Measurements from ENCODE around the gene SUGCT. TPM values are rescaled to one million over a fixed set of nuclear protein-coding genes. Genes with fewer than 3 reads are reported as not detected.

SUGCT gene
- total RNA-seq, 1 donor from 2014 or later, result not detected

- intact Hi-C loops (cut with micrococcal nuclease), result no loop called here
Observed at GRCh38 chr7:40845943-40846342, 711.1 kb downstream of the SUGCT start.

GRCh38 chr7:40847921-40848320 is 713.1 kb downstream of the SUGCT start:
- intact Hi-C loops (cut with micrococcal nuclease), result no loop called here

GRCh38 chr7:40848541-40849221 is 713.9 kb downstream of the SUGCT start:
- intact Hi-C loops (cut with micrococcal nuclease), result no loop called here

GRCh38 chr7:40850017-40850416 is 715.2 kb downstream of the SUGCT start:
- intact Hi-C loops (cut with micrococcal nuclease), result no loop called here

GRCh38 chr7:40851001-40851400 is 716.2 kb downstream of the SUGCT start:
- intact Hi-C loops (cut with micrococcal nuclease), result no loop called here

GRCh38 chr7:40859076-40859475 is 724.3 kb downstream of the SUGCT start:
- intact Hi-C loops (cut with micrococcal nuclease), result no loop called here

- intact Hi-C loops (cut with micrococcal nuclease), result no loop called here
Observed at GRCh38 chr7:40859965-40860543, 725.2 kb downstream of the SUGCT start.

GRCh38 chr7:40865441-40866233 is 730.8 kb downstream of the SUGCT start:
- intact Hi-C loops (cut with micrococcal nuclease), result no loop called here

- intact Hi-C loops (cut with micrococcal nuclease), result no loop called here
Observed at GRCh38 chr7:40866601-40867000, 731.8 kb downstream of the SUGCT start.

GRCh38 chr7:40870108-40870507 is 735.3 kb downstream of the SUGCT start:
- intact Hi-C loops (cut with micrococcal nuclease), result no loop called here

GRCh38 chr7:40873248-40873647 is 738.4 kb downstream of the SUGCT start:
- intact Hi-C loops (cut with micrococcal nuclease), result no loop called here

- intact Hi-C loops (cut with micrococcal nuclease), result no loop called here
Observed at GRCh38 chr7:40874756-40875155, 740.0 kb downstream of the SUGCT start.

- intact Hi-C loops (cut with micrococcal nuclease), result no loop called here
Observed at GRCh38 chr7:40876601-40877000, 741.8 kb downstream of the SUGCT start.

- intact Hi-C loops (cut with micrococcal nuclease), result no loop called here
Observed at GRCh38 chr7:40879941-40880543, 745.2 kb downstream of the SUGCT start.

GRCh38 chr7:40880581-40880980 is 745.8 kb downstream of the SUGCT start:
- intact Hi-C loops (cut with micrococcal nuclease), result no loop called here

GRCh38 chr7:40881405-40881926 is 746.7 kb downstream of the SUGCT start:
- intact Hi-C loops (cut with micrococcal nuclease), result no loop called here

GRCh38 chr7:40882071-40882658 is 747.4 kb downstream of the SUGCT start:
- intact Hi-C loops (cut with micrococcal nuclease), result no loop called here

- intact Hi-C loops (cut with micrococcal nuclease), result no loop called here
Observed at GRCh38 chr7:40883826-40884225, 749.0 kb downstream of the SUGCT start.

GRCh38 chr7:40884241-40884640 is 749.4 kb downstream of the SUGCT start:
- intact Hi-C loops (cut with micrococcal nuclease), result no loop called here

GRCh38 chr7:40885503-40885902 is 750.7 kb downstream of the SUGCT start:
- intact Hi-C loops (cut with micrococcal nuclease), result no loop called here

- intact Hi-C loops (cut with micrococcal nuclease), result no loop called here
Observed at GRCh38 chr7:40887099-40887498, 752.3 kb downstream of the SUGCT start.
